GM12878 (cell line): ENCODE results near the gene FBXL12. TPM values are rescaled to one million over a fixed set of nuclear protein-coding genes. Genes with fewer than 3 reads are reported as not detected.

Source experiments
- ATAC-seq: fragments of 200-7000 bp; cut with Tn5 transposase; 3 replicates; pipeline ENCODE4 v1.9.1; 2020; ENCODE audit warnings: mild to moderate bottlenecking, moderate library complexity
- BruUV-seq: library from RNA; stranded (reverse); fragments of 400-500 nt; replicated peaks from 2 replicates; lab custom pipeline; 2021; lab: Mats Ljungman, UMichigan
- CTCF ChIA-PET: fragments of 300-600 bp; sonication (Branson Sonifier 250); formaldehyde crosslinking; extraction: SDS; loops from one replicate; lab custom pipeline; 2021; ENCODE audit warnings: inconsistent platforms; lab: Yijun Ruan, JAX
- POLR2A ChIA-PET: fragments of 350-600 bp; formaldehyde crosslinking; extraction: SDS; loops from one replicate; lab custom pipeline; 2021; ENCODE audit warnings: inconsistent platforms; lab: Charles Lee
- RAD21 ChIA-PET: fragments of 300-600 bp; sonication (Branson Sonifier 250); formaldehyde crosslinking; loops from one replicate; lab custom pipeline; 2023; ENCODE audit warnings: antibody characterized with exemption; ENCODE audit not compliant: unreplicated experiment; lab: Charles Lee
- SMC1A ChIA-PET: fragments of 300-600 bp; sonication (Branson Sonifier 250); formaldehyde crosslinking; loops from one replicate; lab custom pipeline; 2023; ENCODE audit not compliant: unreplicated experiment, uncharacterized antibody; lab: Charles Lee
- DNase-seq: peaks from one replicate; pipeline ENCODE4 v3.0.0-alpha.2; 2011; ENCODE audit warnings: low read depth, low spot score
- FAIRE-seq: peaks from 3 replicates; lab custom pipeline; 2011; peaks lifted over from hg19 to GRCh38; lab: Jason Lieb, UNC
- H2AFZ ChIP-seq: 2 replicates; pipeline ENCODE4 v1.6.0; 2011; ENCODE audit warnings: low read depth, low read length, control low read depth; ENCODE audit not compliant: control insufficient read depth
- H3K27ac ChIP-seq: 2 replicates; pipeline ENCODE4 v1.5.1; 2011; ENCODE audit warnings: control low read depth; ENCODE audit not compliant: control insufficient read depth, insufficient read depth
- H3K27me3 ChIP-seq, 2 experiments: replicated peaks in 1 of 2; 2 replicates each; pipeline versions ENCODE4 v1.6.0 to v1.6.1; 2011; ENCODE audit warnings: low read length in 1 of 2; ENCODE audit not compliant: control insufficient read depth in 2 of 2, insufficient read depth in 2 of 2
- H3K36me3 ChIP-seq, 2 experiments: 2 replicates each; pipeline ENCODE4 v1.5.1; 2011; ENCODE audit warnings: low read length in 1 of 2; ENCODE audit not compliant: control insufficient read depth in 2 of 2, insufficient read depth in 2 of 2
- H3K4me1 ChIP-seq: 2 replicates; pipeline ENCODE4 v1.6.1; 2011; ENCODE audit warnings: mild to moderate bottlenecking, low read length, moderate library complexity, mixed read lengths; ENCODE audit not compliant: control insufficient read depth, insufficient read depth
- H3K4me2 ChIP-seq: 2 replicates; pipeline ENCODE4 v1.6.0; 2011; ENCODE audit warnings: control low read depth; ENCODE audit not compliant: control insufficient read depth, insufficient read depth
- H3K4me3 ChIP-seq: fragments of 200-600 bp; sonication (generic); 2 replicates; pipeline ENCODE4 v1.5.1; 2016
- H3K79me2 ChIP-seq: 2 replicates; pipeline ENCODE4 v1.6.0; 2011; ENCODE audit warnings: low read length; ENCODE audit not compliant: control insufficient read depth, insufficient read depth
- H3K9ac ChIP-seq: 2 replicates; pipeline ENCODE4 v1.8.0; 2011; ENCODE audit warnings: low read length, control low read depth, mixed read lengths; ENCODE audit not compliant: control insufficient read depth, insufficient read depth
- H3K9me3 ChIP-seq: replicated peaks from 3 replicates; pipeline ENCODE4 v1.5.1; 2011; ENCODE audit warnings: mild to moderate bottlenecking, low read length; ENCODE audit not compliant: control insufficient read depth, insufficient read depth
- H4K20me1 ChIP-seq: 2 replicates; pipeline ENCODE4 v1.6.0; 2011; ENCODE audit not compliant: control insufficient read depth, insufficient read depth
- BACH1 ChIP-seq: fragments of 450-650 bp; IDR thresholded peaks from 2 replicates; pipeline ENCODE4 v1.6.1; 2017; ENCODE audit warnings: mild to moderate bottlenecking, borderline replicate concordance
- CREM ChIP-seq: IDR thresholded peaks from 2 replicates; pipeline ENCODE4 v1.6.1; 2014; ENCODE audit warnings: antibody characterized with exemption, low read depth
- FOS ChIP-seq: IDR thresholded peaks from 3 replicates; pipeline ENCODE4 v1.6.1; 2011; ENCODE audit warnings: borderline replicate concordance; ENCODE audit not compliant: insufficient read length; ENCODE audit errors: extremely low read depth
- GATAD2B ChIP-seq: fragments of 450-650 bp; conservative IDR thresholded peaks from 2 replicates; pipeline ENCODE4 v1.6.1; 2017; ENCODE audit warnings: low read depth, mild to moderate bottlenecking, moderate library complexity
- IRF5 ChIP-seq: fragments of 450-650 bp; IDR thresholded peaks from 2 replicates; pipeline ENCODE4 v1.6.1; 2017; ENCODE audit warnings: borderline replicate concordance
- JUNB ChIP-seq: IDR thresholded peaks from 2 replicates; pipeline ENCODE4 v1.6.1; 2016; ENCODE audit warnings: antibody characterized with exemption, mild to moderate bottlenecking
- MTA3 ChIP-seq: IDR thresholded peaks from 2 replicates; pipeline ENCODE4 v1.6.1; 2012; ENCODE audit warnings: low read length, inconsistent platforms, borderline replicate concordance
- MXI1 ChIP-seq: fragments of 150-350 bp; IDR thresholded peaks from 2 replicates; pipeline ENCODE4 v1.6.1; 2011; ENCODE audit warnings: low read depth, mild to moderate bottlenecking, inconsistent platforms, low read length, improper control_type of control experiment
- NBN ChIP-seq: fragments of 450-650 bp; IDR thresholded peaks from 2 replicates; pipeline ENCODE4 v1.6.1; 2016
- NFXL1 ChIP-seq: fragments of 450-650 bp; IDR thresholded peaks from 2 replicates; pipeline ENCODE4 v1.6.1; 2017; ENCODE audit warnings: antibody characterized with exemption, mild to moderate bottlenecking, borderline replicate concordance
- NKRF ChIP-seq: fragments of 450-650 bp; conservative IDR thresholded peaks from 2 replicates; pipeline ENCODE4 v1.6.1; 2017; ENCODE audit warnings: mild to moderate bottlenecking, moderate library complexity
- NR2F1 ChIP-seq: fragments of 450-650 bp; conservative IDR thresholded peaks from 2 replicates; pipeline ENCODE4 v1.6.1; 2017; ENCODE audit warnings: mild to moderate bottlenecking
- POLR2AphosphoS5 ChIP-seq: IDR thresholded peaks from 2 replicates; pipeline ENCODE4 v1.6.1; 2011; ENCODE audit warnings: mild to moderate bottlenecking, low read length, inconsistent platforms
- POU2F2 ChIP-seq: IDR thresholded peaks from 3 replicates; pipeline ENCODE4 v1.6.1; 2011; ENCODE audit warnings: low read depth, mild to moderate bottlenecking, low read length, borderline replicate concordance
- RELA ChIP-seq: fragments of 450-650 bp; IDR thresholded peaks from 2 replicates; pipeline ENCODE4 v1.8.0; 2014; ENCODE audit warnings: borderline replicate concordance; ENCODE audit not compliant: partially characterized antibody
- RFX5 ChIP-seq: IDR thresholded peaks from 2 replicates; pipeline ENCODE4 v1.6.1; 2011; ENCODE audit warnings: low read depth, low read length, improper control_type of control experiment
- RUNX3 ChIP-seq: IDR thresholded peaks from 2 replicates; pipeline ENCODE4 v1.6.1; 2012; ENCODE audit warnings: low read length, inconsistent platforms
- SREBF1 ChIP-seq: IDR thresholded peaks from 2 replicates; pipeline ENCODE4 v1.6.1; 2012; ENCODE audit warnings: mild to moderate bottlenecking, low read length
- STAT1 ChIP-seq: fragments of 450-650 bp; conservative IDR thresholded peaks from 2 replicates; pipeline ENCODE4 v1.6.1; 2014; ENCODE audit warnings: antibody characterized with exemption, mild to moderate bottlenecking
- SUPT20H ChIP-seq: IDR thresholded peaks from 2 replicates; pipeline ENCODE4 v1.6.1; 2011; ENCODE audit warnings: low read depth, mild to moderate bottlenecking, low read length, moderate library complexity, borderline replicate concordance; ENCODE audit not compliant: control insufficient read depth
- USF2 ChIP-seq: IDR thresholded peaks from 2 replicates; pipeline ENCODE4 v1.6.1; 2011; ENCODE audit warnings: low read depth, low read length, improper control_type of control experiment, borderline replicate concordance
- ZNF207 ChIP-seq: fragments of 450-650 bp; IDR thresholded peaks from 2 replicates; pipeline ENCODE4 v1.6.1; 2014; ENCODE audit warnings: antibody characterized with exemption, mild to moderate bottlenecking, borderline replicate concordance
- WGBS: methylation state at CpG from one replicate; pipeline ENCODE4 v1.1.6; 2016; ENCODE audit warnings: low lambda C conversion rate; ENCODE audit not compliant: insufficient replicate concordance, insufficient coverage; ENCODE audit errors: missing lambda C conversion rate; 5-methylcytosine and 5-hydroxymethylcytosine counted together
- in situ Hi-C: fragments of 300-500 bp; cut with MboI; formaldehyde crosslinking; loops from 9 replicates; pipeline ENCODE4 v1.14.3; 2018; ENCODE audit warnings: mixed read lengths
- intact Hi-C: fragments of 100-400 bp; cut with micrococcal nuclease; formaldehyde crosslinking; loops from one replicate; pipeline ENCODE4 v1.14.2; 2022; ENCODE audit not compliant: unreplicated experiment
- polyA plus RNA-seq, 11 experiments: library from polyadenylated mRNA; depleted of rRNA in 4 of 11; unstranded in 6 of 11; stranded (reverse) in 5 of 11; fragments of >200 nt; fragmentation: Nextera tagmentation in 4 of 11; fragmentation: Illumina TruSeq in 1 of 11; extraction: Ambion mirVana in 4 of 11; extraction: Trizol in 1 of 11; gene quantifications; 1 replicate in 1 of 11; 2 replicates in 10 of 11; pipeline versions ENCODE4 v1.2.1 to v1.2.3, GENCODE V29; 2011 to 2016; ENCODE audit warnings: inconsistent platforms in 2 of 11, missing spikeins in 2 of 11, low read depth in 1 of 11
- total RNA-seq, 4 experiments: library from RNA; depleted of rRNA in 3 of 4; stranded (reverse); fragments of >200 nt in 3 of 4; fragmentation: Illumina TruSeq in 1 of 4; extraction: Trizol in 1 of 4; gene quantifications; 2 replicates each; pipeline versions ENCODE4 v1.2.1 to v1.2.3, GENCODE V29; 2013 to 2021

FBXL12 gene
- total and polyA plus RNA-seq, 10 of the 15 experiments (the other 5 are each of a cell fraction or from before 2014, with no cell fraction given) = 1.4 to 40.0 (median 23.2) TPM

GRCh38 chr19:9834726-9835506 lies 16.0 kb upstream of the FBXL12 start, which contains the start of gene PIN1:
Gene PIN1, plus strand, starts transcription at chr19:9835318. Its CDS starts 27 bp downstream, at chr19:9835345.
- BruUV-seq = no TSS peak
- CTCF ChIA-PET = interaction anchor here (0.7 to 0.9 kb wide), 3 partner anchors 9 to 415 kb away, joined by 3 read pairs; no protein-coding TSS in a partner anchor
- Histone ChIP-seq H2AFZ (peak within 1 kb of the TSS; percentile 92), H3K27me3 (no peaks in the 10 kb centered on the region), H3K36me3 (peaks cover 0 to 10% of the 10 kb centered on the region in 2 experiments), H3K4me1 (peaks cover 7% of the 10 kb centered on the region), H3K27ac (peak within 1 kb of the TSS; percentile 60), H3K9me3 (no peaks in the 10 kb centered on the region), H4K20me1 (no peaks in the 10 kb centered on the region), H3K79me2 (peaks cover 17% of the 10 kb centered on the region), H3K4me3 (peak within 1 kb of the TSS; percentile 97), H3K4me2 (peak within 1 kb of the TSS; percentile 85), H3K9ac (peak within 1 kb of the TSS; percentile 70)
- intact Hi-C loops = no loop called here
- FAIRE-seq (peak; percentile 96), ATAC-seq (peak; percentile 99), DNase-seq (peak; percentile 91)
- 1% methylated on average over 49 of the region's 73 CpGs for WGBS
- POLR2A ChIA-PET = interaction anchor here (1.1 kb wide), 1 partner anchor 74 kb away, joined by 3 read pairs; no protein-coding TSS in a partner anchor
- SMC1A ChIA-PET = no interaction called here
- RAD21 ChIA-PET = no interaction called here
- in situ Hi-C loops = no loop called here
- peak; percentile 63 for TF ChIP-seq NKRF
- no peak for TF ChIP-seq SREBF1
- peak; percentile 86 for TF ChIP-seq GATAD2B
- peak; percentile 80 for TF ChIP-seq CREM
- no peak for TF ChIP-seq RUNX3
- no peak for TF ChIP-seq JUNB
- 0 out of 3 replicates have a peak, but pooled peaks have one; percentile 14 for TF ChIP-seq POU2F2
- no peak for TF ChIP-seq SUPT20H
- TF ChIP-seq NBN = peak; percentile 90
- no peak for TF ChIP-seq NR2F1
- 0 out of 2 replicates have a peak, but pooled peaks have one; percentile 55 for TF ChIP-seq POLR2AphosphoS5
- TF ChIP-seq FOS = peak; percentile 78
- TF ChIP-seq ZNF207 = peak; percentile 72
- TF ChIP-seq NFXL1 = no peak
- TF ChIP-seq BACH1 = peak; percentile 21; the same call in 1 of the 2 replicates
- TF ChIP-seq RELA = peak; percentile 68
- no peak for TF ChIP-seq USF2
- TF ChIP-seq MXI1 = peak; percentile 100
- peak; percentile 89 for TF ChIP-seq RFX5
- 0 out of 2 replicates have a peak, but pooled peaks have one; percentile 19 for TF ChIP-seq STAT1
- TF ChIP-seq IRF5 = no peak
- TF ChIP-seq MTA3 = no peak
